ENCODE results near the gene SLC2A8. TPM values are rescaled to one million over a fixed set of nuclear protein-coding genes. Genes with fewer than 3 reads are reported as not detected.

Gene SLC2A8
- total RNA-seq, 1 experiment from 2014 or later, result 16.8 TPM

DNA sequence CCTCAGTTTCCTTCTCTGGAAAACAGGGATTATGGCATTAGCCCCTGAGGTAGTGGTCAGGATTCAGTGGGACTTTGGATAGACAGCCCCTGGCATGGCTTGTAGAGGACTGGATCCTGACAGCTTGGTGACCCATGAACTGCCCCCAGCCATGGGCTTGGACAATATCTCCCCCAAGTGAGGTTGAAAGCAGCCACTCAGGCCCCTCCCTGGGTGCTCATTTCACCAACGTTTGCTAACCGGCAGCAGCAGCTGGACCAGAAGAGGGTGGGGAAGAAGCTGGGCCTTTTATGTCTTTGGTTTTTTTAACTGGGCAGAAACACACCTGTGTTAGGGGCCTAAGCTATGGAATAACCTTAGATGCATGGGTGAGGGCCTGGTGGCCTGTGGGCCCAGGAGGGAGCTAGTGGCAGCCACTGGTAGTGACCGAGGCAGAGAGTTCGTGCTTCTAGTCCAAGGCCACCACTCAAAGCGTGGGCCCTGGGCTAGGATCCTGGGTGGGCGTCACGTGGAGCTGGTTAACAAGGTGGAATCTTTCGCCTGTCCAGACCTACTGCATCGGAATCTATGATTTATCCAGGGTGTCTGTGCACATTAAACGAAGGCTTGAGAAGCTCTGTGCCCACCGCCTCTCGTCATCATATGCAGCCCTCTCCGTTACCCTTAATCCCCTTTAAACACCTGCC lies 1.9 kb downstream of the SLC2A8 start:
- TF ChIP-seq SP1 (IDR thresholded peaks at IDR 0.05; ENCODE audit: low read depth) (no peak), SRF (IDR thresholded peaks at IDR 0.05; ENCODE audit: low read depth) (no peak)
- TF ChIP-seq, protein P1, sequence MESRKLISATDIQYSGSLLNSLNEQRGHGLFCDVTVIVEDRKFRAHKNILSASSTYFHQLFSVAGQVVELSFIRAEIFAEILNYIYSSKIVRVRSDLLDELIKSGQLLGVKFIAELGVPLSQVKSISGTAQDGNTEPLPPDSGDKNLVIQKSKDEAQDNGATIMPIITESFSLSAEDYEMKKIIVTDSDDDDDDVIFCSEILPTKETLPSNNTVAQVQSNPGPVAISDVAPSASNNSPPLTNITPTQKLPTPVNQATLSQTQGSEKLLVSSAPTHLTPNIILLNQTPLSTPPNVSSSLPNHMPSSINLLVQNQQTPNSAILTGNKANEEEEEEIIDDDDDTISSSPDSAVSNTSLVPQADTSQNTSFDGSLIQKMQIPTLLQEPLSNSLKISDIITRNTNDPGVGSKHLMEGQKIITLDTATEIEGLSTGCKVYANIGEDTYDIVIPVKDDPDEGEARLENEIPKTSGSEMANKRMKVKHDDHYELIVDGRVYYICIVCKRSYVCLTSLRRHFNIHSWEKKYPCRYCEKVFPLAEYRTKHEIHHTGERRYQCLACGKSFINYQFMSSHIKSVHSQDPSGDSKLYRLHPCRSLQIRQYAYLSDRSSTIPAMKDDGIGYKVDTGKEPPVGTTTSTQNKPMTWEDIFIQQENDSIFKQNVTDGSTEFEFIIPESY (IDR thresholded peaks at IDR 0.05; ENCODE audit: extremely low read depth, insufficient replicate concordance, low read length), result no peak
- TF ChIP-seq, protein P2, sequence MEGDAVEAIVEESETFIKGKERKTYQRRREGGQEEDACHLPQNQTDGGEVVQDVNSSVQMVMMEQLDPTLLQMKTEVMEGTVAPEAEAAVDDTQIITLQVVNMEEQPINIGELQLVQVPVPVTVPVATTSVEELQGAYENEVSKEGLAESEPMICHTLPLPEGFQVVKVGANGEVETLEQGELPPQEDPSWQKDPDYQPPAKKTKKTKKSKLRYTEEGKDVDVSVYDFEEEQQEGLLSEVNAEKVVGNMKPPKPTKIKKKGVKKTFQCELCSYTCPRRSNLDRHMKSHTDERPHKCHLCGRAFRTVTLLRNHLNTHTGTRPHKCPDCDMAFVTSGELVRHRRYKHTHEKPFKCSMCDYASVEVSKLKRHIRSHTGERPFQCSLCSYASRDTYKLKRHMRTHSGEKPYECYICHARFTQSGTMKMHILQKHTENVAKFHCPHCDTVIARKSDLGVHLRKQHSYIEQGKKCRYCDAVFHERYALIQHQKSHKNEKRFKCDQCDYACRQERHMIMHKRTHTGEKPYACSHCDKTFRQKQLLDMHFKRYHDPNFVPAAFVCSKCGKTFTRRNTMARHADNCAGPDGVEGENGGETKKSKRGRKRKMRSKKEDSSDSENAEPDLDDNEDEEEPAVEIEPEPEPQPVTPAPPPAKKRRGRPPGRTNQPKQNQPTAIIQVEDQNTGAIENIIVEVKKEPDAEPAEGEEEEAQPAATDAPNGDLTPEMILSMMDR (IDR thresholded peaks at IDR 0.05 in 2 of 3, conservative IDR thresholded peaks at IDR 0.05 in 1 of 3; ENCODE audit: borderline replicate concordance in 1 of 3, insufficient read depth in 1 of 3, low read depth in 2 of 3, low read length in 2 of 3), result 0 out of 6 replicates have a peak, but pooled peaks of 2 of the 3 experiments have one; percentile 6 to 7
- TF ChIP-seq, protein P3, sequence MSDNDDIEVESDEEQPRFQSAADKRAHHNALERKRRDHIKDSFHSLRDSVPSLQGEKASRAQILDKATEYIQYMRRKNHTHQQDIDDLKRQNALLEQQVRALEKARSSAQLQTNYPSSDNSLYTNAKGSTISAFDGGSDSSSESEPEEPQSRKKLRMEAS (IDR thresholded peaks at IDR 0.05), result no peak
- Histone ChIP-seq H3K4me1 (ENCODE audit: control insufficient read depth in 1 of 2, insufficient read depth in 2 of 2, low read length in 2 of 2) (peaks cover 3 to 24% of the 10 kb centered on the region in 2 experiments; a peak in 3 of 4 replicates), H3K9ac (ENCODE audit: low read length) (no peak overlapping the region), H3K27ac (ENCODE audit: low read depth, low read length) (no peak overlapping the region), H3K4me2 (ENCODE audit: low read length) (peak overlapping the region; percentile 97), H3K79me2 (ENCODE audit: insufficient read depth, low read length) (peaks cover 4% of the 10 kb centered on the region; the same call in 1 of the 2 replicates), H3K9me2 (ENCODE audit: insufficient read depth) (no peaks in the 10 kb centered on the region), H3K27me3 (ENCODE audit: insufficient read depth, low read length) (no peaks in the 10 kb centered on the region), H3K36me3 (ENCODE audit: control insufficient read depth in 1 of 2, insufficient read depth in 2 of 2, low read length in 2 of 2) (no peaks in the 10 kb centered on the region; a peak in 1 of 4 replicates), H2AFZ (ENCODE audit: low read depth, low read length, poor library complexity, severe bottlenecking) (no peak overlapping the region), H3K9me3 (ENCODE audit: control insufficient read depth in 1 of 2, insufficient read depth in 1 of 2, low read depth in 1 of 2, low read length in 2 of 2) (no peaks in the 10 kb centered on the region), H3K4me3 (replicated peaks in 1 of 2; ENCODE audit: low read depth in 1 of 2, low read length in 2 of 2) (no peak overlapping the region), H4K20me1 (ENCODE audit: insufficient read depth) (no peaks in the 10 kb centered on the region)
- ChIA-PET POLR2A (no interaction called here), RAD21 (ENCODE audit: low non-redundant PET in 1 of 2, low total read pairs in 2 of 2, uncharacterized antibody in 2 of 2, unreplicated experiment in 2 of 2) (no interaction called here), CTCF (interaction anchor here (0.7 to 1.7 kb wide), 2 partner anchors 175 to 184 kb away, joined by 3 to 4 read pairs; no protein-coding TSS in a partner anchor)
- intact Hi-C loops (cut with micrococcal nuclease), result no loop called here
- ATAC-seq, result no peak
- TSS peak; percentile 43 for BruUV-seq (replicated peaks)
- DNase-seq (ENCODE audit: low read depth, low spot score), result no peak
